CD14-positive monocyte (primary cell): ENCODE data around the gene ESPN. TPM values are rescaled to one million over a fixed set of nuclear protein-coding genes. Genes with fewer than 3 reads are reported as not detected.
A peak's percentile ranks its signal among the peaks of the same experiment; 100 is the strongest.
"Not testable (repeated sequence)": the region's sequence is repeated elsewhere in the genome, so short reads cannot be mapped to it uniquely, and the experiment has no call there.

Experiments used
- DNase-seq, 3 donors: peaks; one replicate each; pipeline ENCODE4 v3.0.0-alpha.2; 2011 to 2022
- H2AFZ ChIP-seq: 2 replicates; pipeline ENCODE4 v1.6.0; 2012; ENCODE audit warnings: mild to moderate bottlenecking, low read depth, low read length, inconsistent platforms; ENCODE audit not compliant: insufficient read depth, poor library complexity, severe bottlenecking
- H3K27ac ChIP-seq, 2 donors: 1 replicate in 1 of 2; 2 replicates in 1 of 2; pipeline ENCODE4 v1.5.1; 2012 to 2013; ENCODE audit warnings: low read length in 2 of 2, control low read depth in 1 of 2, inconsistent platforms in 1 of 2, low read depth in 1 of 2, mild to moderate bottlenecking in 1 of 2
- H3K27me3 ChIP-seq, 2 donors: one replicate each; pipeline versions ENCODE4 v1.6.0 to v1.6.1; 2011 to 2013; ENCODE audit warnings: low read length in 2 of 2; ENCODE audit not compliant: control insufficient read depth in 2 of 2, insufficient read depth in 2 of 2
- H3K36me3 ChIP-seq, 2 donors: replicated peaks in 1 of 2; 1 replicate in 1 of 2; 2 replicates in 1 of 2; pipeline versions ENCODE4 v1.5.1 to v1.6.1; 2012 to 2013; ENCODE audit warnings: low read length in 2 of 2, control low read depth in 1 of 2, inconsistent platforms in 1 of 2, mild to moderate bottlenecking in 1 of 2; ENCODE audit not compliant: insufficient read depth in 2 of 2, control insufficient read depth in 1 of 2
- H3K4me1 ChIP-seq, 2 donors: 1 replicate in 1 of 2; 2 replicates in 1 of 2; pipeline versions ENCODE4 v1.5.1 to v1.6.1; 2012 to 2013; ENCODE audit warnings: low read length in 2 of 2, control low read depth in 1 of 2, inconsistent platforms in 1 of 2, mild to moderate bottlenecking in 1 of 2, moderate library complexity in 1 of 2; ENCODE audit not compliant: insufficient read depth in 2 of 2, control insufficient read depth in 1 of 2
- H3K4me2 ChIP-seq: replicated peaks from 2 replicates; pipeline ENCODE3; 2012; ENCODE audit warnings: low read length, moderate library complexity, mild to moderate bottlenecking; ENCODE audit not compliant: poor library complexity, severe bottlenecking; ENCODE audit errors: extremely low read depth
- H3K4me3 ChIP-seq, 3 experiments: fragments of 200-600 bp in 1 of 3; sonication (generic) in 1 of 3; replicated peaks in 1 of 3; 1 replicate in 2 of 3; 2 replicates in 1 of 3; pipeline ENCODE4 v1.5.1; 2011 to 2013; ENCODE audit warnings: low read length in 3 of 3, mild to moderate bottlenecking in 3 of 3, control low read depth in 2 of 3, low read depth in 2 of 3, inconsistent platforms in 1 of 3, moderate library complexity in 1 of 3
- H3K79me2 ChIP-seq: 2 replicates; pipeline ENCODE4 v1.6.0; 2012; ENCODE audit warnings: mild to moderate bottlenecking, control low read depth, inconsistent platforms, low read length, moderate library complexity; ENCODE audit not compliant: insufficient read depth
- H3K9ac ChIP-seq: 2 replicates; pipeline ENCODE4 v1.6.0; 2017; ENCODE audit warnings: low read length, mild to moderate bottlenecking; ENCODE audit not compliant: insufficient read depth, poor library complexity, severe bottlenecking
- H3K9me3 ChIP-seq, 2 donors: replicated peaks in 1 of 2; 1 replicate in 1 of 2; 2 replicates in 1 of 2; pipeline versions ENCODE4 v1.5.1 to v1.6.1; 2012 to 2013; ENCODE audit warnings: low read length in 2 of 2, control low read depth in 1 of 2; ENCODE audit not compliant: control insufficient read depth in 1 of 2, insufficient read depth in 1 of 2
- H4K20me1 ChIP-seq: 2 replicates; pipeline ENCODE4 v1.6.0; 2012; ENCODE audit warnings: mild to moderate bottlenecking, low read length, control low read depth, moderate library complexity; ENCODE audit not compliant: insufficient read depth
- H3K27ac Mint-ChIP-seq, 7 donors: one replicate each; pipeline ENCODE4 v1.8.0; 2020; ENCODE audit warnings: mild to moderate bottlenecking in 7 of 7, mixed read lengths in 7 of 7, moderate library complexity in 6 of 7, inconsistent platforms in 2 of 7
- H3K27me3 Mint-ChIP-seq, 3 donors: one replicate each; pipeline ENCODE4 v1.8.0; 2021 to 2022; ENCODE audit warnings: low read depth in 3 of 3, mild to moderate bottlenecking in 3 of 3, mixed read lengths in 3 of 3, moderate library complexity in 3 of 3, inconsistent platforms in 1 of 3
- H3K36me3 Mint-ChIP-seq, 2 donors: one replicate each; pipeline ENCODE4 v1.8.0; 2020; ENCODE audit warnings: mixed read lengths in 2 of 2, inconsistent platforms in 1 of 2, mild to moderate bottlenecking in 1 of 2
- H3K4me1 Mint-ChIP-seq: one replicate; pipeline ENCODE4 v1.8.0; 2020; ENCODE audit warnings: mild to moderate bottlenecking, mixed read lengths
- H3K4me3 Mint-ChIP-seq, 2 donors: one replicate each; pipeline ENCODE4 v1.8.0; 2020; ENCODE audit warnings: mild to moderate bottlenecking in 2 of 2, mixed read lengths in 2 of 2, moderate library complexity in 1 of 2
- H3K9me3 Mint-ChIP-seq, 7 donors: one replicate each; pipeline ENCODE4 v1.8.0; 2020 to 2022; ENCODE audit warnings: mixed read lengths in 7 of 7, mild to moderate bottlenecking in 6 of 7, moderate library complexity in 6 of 7, inconsistent platforms in 2 of 7
- WGBS: methylation state at CpG from one replicate; pipeline ENCODE4 v1.1.5; 2013; ENCODE audit warnings: missing lambda C conversion rate; ENCODE audit not compliant: insufficient coverage; 5-methylcytosine and 5-hydroxymethylcytosine counted together
- intact Hi-C, 2 donors: fragments of 100-400 bp; cut with micrococcal nuclease; formaldehyde crosslinking; loops; one replicate each; pipeline versions ENCODE4 v1.15.0 to v1.15.1; 2023
- polyA plus RNA-seq, 3 donors: library from polyadenylated mRNA; depleted of rRNA in 1 of 3; unstranded in 2 of 3; stranded (reverse) in 1 of 3; fragments of 300-500 nt in 2 of 3; fragments of >200 nt in 1 of 3; fragmentation: Illumina TruSeq in 2 of 3; gene quantifications; 1 replicate in 2 of 3; 2 replicates in 1 of 3; pipeline ENCODE4 v1.2.3, GENCODE V29; 2012 to 2021
- TF ChIP-seq, protein P1 (sequence below): fragments of 200-600 bp; IDR thresholded peaks from one replicate; pipeline ENCODE4 v1.8.0; 2022; ENCODE audit warnings: antibody characterized with exemption, mild to moderate bottlenecking

ESPN gene
- polyA plus RNA-seq, 3 donors: not detected

DNA sequence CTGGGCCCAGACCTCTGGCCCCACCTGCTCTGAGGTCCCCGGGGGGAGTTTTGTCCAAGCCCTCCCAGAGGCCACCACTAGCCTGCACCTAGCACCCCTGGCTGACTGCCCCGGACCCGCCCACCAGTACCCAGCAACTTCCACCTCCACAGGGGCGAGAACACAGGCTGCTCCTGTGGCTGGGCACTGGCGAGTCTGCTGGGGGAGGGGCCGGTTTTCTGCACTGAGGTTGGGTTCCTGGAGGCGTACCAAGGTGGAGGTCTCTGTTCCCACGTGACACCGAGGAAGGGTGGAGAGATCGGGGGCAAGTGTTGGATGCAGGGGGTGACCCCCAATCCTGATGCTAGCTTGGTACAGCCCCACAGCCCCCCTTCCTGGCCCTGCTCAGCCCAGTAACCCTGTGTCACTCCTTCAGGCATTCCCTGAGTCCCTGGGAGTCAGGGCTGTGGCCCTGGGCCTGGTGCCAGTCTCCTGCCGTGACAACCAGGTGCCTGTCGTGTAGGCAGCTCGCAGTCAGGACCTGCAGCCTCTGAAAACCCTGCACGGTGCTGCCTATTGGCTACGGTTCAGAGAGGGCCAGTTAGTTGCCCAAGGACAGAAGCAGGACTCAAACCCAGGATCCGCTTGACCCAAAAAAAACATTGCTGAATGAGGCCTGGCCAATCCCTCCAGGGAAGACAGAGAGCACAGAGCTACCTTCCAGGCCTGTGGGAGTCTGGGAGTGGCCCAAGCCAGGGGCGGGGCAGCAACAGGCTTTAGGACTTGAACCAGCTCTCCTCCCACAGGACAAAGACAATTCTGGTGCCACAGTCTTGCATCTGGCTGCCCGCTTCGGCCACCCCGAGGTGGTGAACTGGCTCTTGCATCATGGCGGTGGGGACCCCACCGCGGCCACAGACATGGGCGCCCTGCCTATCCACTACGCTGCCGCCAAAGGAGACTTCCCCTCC is 3.1 kb downstream of the ESPN start:
- H3K4me2 ChIP-seq: no peak overlapping the region
- no peak overlapping the region for H3K9ac ChIP-seq
- H3K27me3 ChIP-seq: peaks cover 8 to 41% of the 10 kb centered on the region in 2 donors
- no peak overlapping the region for H2AFZ ChIP-seq
- no peaks in the 10 kb centered on the region for H3K9me3 ChIP-seq
- peaks cover 0 to 6% of the 10 kb centered on the region in 2 donors for H3K4me1 ChIP-seq
- H3K27me3 Mint-ChIP-seq: peaks cover 47 to 70% (median 48%) of the 10 kb centered on the region in 3 donors
- H4K20me1 ChIP-seq: no peaks in the 10 kb centered on the region
- no peaks in the 10 kb centered on the region for H3K79me2 ChIP-seq
- H3K27ac ChIP-seq: no peak overlapping the region
- intact Hi-C loops: no loop called here
- H3K4me3 ChIP-seq: no peak overlapping the region
- no peak for DNase-seq
- peaks cover 0 to 8% (median 2%) of the 10 kb centered on the region in 7 donors for H3K9me3 Mint-ChIP-seq
- no peak overlapping the region for H3K4me3 Mint-ChIP-seq
- WGBS: 88% methylated on average over 16 of the region's 26 CpGs
- no peaks in the 10 kb centered on the region for H3K36me3 Mint-ChIP-seq
- H3K36me3 ChIP-seq: no peaks in the 10 kb centered on the region
- H3K4me1 Mint-ChIP-seq: peaks cover 6% of the 10 kb centered on the region
- TF ChIP-seq, protein P1, sequence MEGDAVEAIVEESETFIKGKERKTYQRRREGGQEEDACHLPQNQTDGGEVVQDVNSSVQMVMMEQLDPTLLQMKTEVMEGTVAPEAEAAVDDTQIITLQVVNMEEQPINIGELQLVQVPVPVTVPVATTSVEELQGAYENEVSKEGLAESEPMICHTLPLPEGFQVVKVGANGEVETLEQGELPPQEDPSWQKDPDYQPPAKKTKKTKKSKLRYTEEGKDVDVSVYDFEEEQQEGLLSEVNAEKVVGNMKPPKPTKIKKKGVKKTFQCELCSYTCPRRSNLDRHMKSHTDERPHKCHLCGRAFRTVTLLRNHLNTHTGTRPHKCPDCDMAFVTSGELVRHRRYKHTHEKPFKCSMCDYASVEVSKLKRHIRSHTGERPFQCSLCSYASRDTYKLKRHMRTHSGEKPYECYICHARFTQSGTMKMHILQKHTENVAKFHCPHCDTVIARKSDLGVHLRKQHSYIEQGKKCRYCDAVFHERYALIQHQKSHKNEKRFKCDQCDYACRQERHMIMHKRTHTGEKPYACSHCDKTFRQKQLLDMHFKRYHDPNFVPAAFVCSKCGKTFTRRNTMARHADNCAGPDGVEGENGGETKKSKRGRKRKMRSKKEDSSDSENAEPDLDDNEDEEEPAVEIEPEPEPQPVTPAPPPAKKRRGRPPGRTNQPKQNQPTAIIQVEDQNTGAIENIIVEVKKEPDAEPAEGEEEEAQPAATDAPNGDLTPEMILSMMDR: no peak
- H3K27ac Mint-ChIP-seq: no peak overlapping the region

DNA sequence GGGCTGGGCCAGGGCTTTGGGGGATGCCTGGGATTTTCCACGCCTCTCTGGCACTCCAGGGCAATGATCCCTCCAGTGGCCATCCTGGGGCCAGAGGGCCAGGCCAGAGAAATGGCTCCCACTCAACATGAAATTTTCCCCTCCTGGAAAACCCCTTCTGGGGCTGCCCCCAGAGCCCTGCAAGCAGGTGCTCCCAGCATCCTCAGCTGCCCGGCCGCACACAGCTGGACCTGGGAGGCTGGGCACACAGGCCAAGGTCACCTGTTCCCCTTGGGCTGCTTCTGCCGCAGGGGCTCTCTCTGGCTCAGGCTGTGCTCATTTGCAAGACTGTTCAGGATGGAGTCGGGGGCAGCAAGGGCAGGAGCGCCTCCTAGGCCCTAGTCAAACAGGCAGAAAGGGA is 3.9 kb downstream of the ESPN start:
- H3K27ac Mint-ChIP-seq, DNase-seq, H3K4me1 Mint-ChIP-seq, H3K9me3 ChIP-seq, H3K4me3 ChIP-seq, intact Hi-C loops, H3K36me3 Mint-ChIP-seq, H2AFZ ChIP-seq, H3K4me1 ChIP-seq, H3K9ac ChIP-seq, H3K36me3 ChIP-seq, H3K4me2 ChIP-seq, H4K20me1 ChIP-seq, H3K79me2 ChIP-seq, H3K9me3 Mint-ChIP-seq, H3K4me3 Mint-ChIP-seq, H3K27ac ChIP-seq: not testable (repeated sequence)
- WGBS: 82% methylated on average over 2 of the region's 6 CpGs
- peaks cover 3 to 33% of the 10 kb centered on the region in 2 donors for H3K27me3 ChIP-seq
- peaks cover 40 to 63% (median 41%) of the 10 kb centered on the region in 3 donors for H3K27me3 Mint-ChIP-seq

DNA sequence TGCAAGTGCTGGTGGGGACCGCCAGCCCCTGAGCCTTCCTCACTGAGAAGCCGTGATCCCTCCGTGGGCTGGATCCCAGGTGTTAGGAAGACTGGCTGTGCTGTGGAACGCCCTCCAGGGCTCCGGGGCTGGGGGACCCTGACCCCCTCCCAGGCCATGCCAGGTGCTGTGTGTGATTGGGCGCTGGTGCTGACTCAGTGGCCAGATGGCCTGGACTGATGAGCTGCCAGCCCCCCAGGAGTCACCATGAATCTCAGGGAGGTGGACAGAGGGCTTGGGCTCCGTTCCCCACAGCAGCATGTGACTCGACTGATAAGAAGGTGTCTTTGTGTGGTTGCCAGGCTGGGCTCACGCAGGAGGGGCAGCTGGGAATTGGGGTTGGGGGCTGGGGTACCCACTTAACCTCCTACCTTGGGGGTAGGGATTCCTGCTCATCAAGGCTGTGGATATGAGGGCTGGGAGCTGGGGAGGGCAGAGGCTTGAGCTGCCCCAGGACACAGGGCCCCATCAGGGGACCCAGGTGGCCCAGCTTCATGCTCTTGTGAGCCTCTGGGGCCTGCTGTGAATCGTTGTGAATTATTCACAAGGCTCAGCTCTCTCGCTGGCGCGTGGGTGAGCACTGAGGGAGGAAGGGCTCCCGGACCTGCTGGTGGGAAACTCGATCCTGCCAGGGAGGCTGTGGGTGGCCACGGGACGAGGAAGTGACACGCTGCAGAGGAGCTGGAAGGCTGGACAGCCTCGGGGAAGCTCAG is 5.3 kb downstream of the ESPN start:
- H4K20me1 ChIP-seq, H3K79me2 ChIP-seq, H2AFZ ChIP-seq, H3K9me3 Mint-ChIP-seq, DNase-seq, H3K36me3 Mint-ChIP-seq, H3K27ac Mint-ChIP-seq, H3K27ac ChIP-seq, H3K4me3 ChIP-seq, H3K4me1 ChIP-seq, H3K36me3 ChIP-seq, H3K9ac ChIP-seq, H3K9me3 ChIP-seq, intact Hi-C loops, H3K4me2 ChIP-seq, H3K4me1 Mint-ChIP-seq: not testable (repeated sequence)
- peaks cover 0 to 23% of the 10 kb centered on the region in 2 donors for H3K27me3 ChIP-seq
- H3K27me3 Mint-ChIP-seq: peaks cover 30 to 57% (median 32%) of the 10 kb centered on the region in 3 donors
- H3K4me3 Mint-ChIP-seq: peak overlapping the region in 1 of 2 donors; percentile 30
- WGBS: 34% methylated on average over 13 of the region's 19 CpGs
